GM18526 (cell line): Measurements from ENCODE around the gene AHSG.

Experiments
- POLR2A ChIP-seq: IDR thresholded peaks from 3 replicates; pipeline ENCODE4 v1.6.1; 2011; ENCODE audit not compliant: insufficient read length; ENCODE audit errors: extremely low read depth

The AHSG gene

GRCh38 chr3:186605561-186606545 lies 7.0 kb upstream of the AHSG start:
- TF ChIP-seq POLR2A = no peak

- no peak for TF ChIP-seq POLR2A
Observed at GRCh38 chr3:186608624-186609215, 4.1 kb upstream of the AHSG start.

- TF ChIP-seq POLR2A = no peak
Observed at GRCh38 chr3:186609247-186609868, 3.5 kb upstream of the AHSG start.

- TF ChIP-seq POLR2A = no peak
Observed at GRCh38 chr3:186612065-186612464, 795 bp upstream of the AHSG start.

- no peak for TF ChIP-seq POLR2A
Observed at GRCh38 chr3:186613637-186614265, 891 bp downstream of the AHSG start.

- no peak for TF ChIP-seq POLR2A
Observed at GRCh38 chr3:186614266-186614596, 1.4 kb downstream of the AHSG start.

GRCh38 chr3:186614597-186615483 lies 2.0 kb downstream of the AHSG start:
- TF ChIP-seq POLR2A = no peak

GRCh38 chr3:186616299-186616617 lies 3.4 kb downstream of the AHSG start:
- TF ChIP-seq POLR2A = no peak

- TF ChIP-seq POLR2A = no peak
Observed at GRCh38 chr3:186617036-186617946, 4.4 kb downstream of the AHSG start.

GRCh38 chr3:186618318-186618938 lies 5.6 kb downstream of the AHSG start:
- TF ChIP-seq POLR2A = no peak

- TF ChIP-seq POLR2A = no peak
Observed at GRCh38 chr3:186619787-186620212, 6.9 kb downstream of the AHSG start.

- no peak for TF ChIP-seq POLR2A
Observed at GRCh38 chr3:186620213-186621092, 7.6 kb downstream of the AHSG start.

- TF ChIP-seq POLR2A = no peak
Observed at GRCh38 chr3:186621894-186622650, 9.2 kb downstream of the AHSG start.
